ENCODE data around the gene KCNK17. TPM values are rescaled to one million over a fixed set of nuclear protein-coding genes. Genes with fewer than 3 reads are reported as not detected.

KCNK17 gene
- total RNA-seq, 2 donors from 2014 or later: 0.51 to 0.64 TPM

DNA sequence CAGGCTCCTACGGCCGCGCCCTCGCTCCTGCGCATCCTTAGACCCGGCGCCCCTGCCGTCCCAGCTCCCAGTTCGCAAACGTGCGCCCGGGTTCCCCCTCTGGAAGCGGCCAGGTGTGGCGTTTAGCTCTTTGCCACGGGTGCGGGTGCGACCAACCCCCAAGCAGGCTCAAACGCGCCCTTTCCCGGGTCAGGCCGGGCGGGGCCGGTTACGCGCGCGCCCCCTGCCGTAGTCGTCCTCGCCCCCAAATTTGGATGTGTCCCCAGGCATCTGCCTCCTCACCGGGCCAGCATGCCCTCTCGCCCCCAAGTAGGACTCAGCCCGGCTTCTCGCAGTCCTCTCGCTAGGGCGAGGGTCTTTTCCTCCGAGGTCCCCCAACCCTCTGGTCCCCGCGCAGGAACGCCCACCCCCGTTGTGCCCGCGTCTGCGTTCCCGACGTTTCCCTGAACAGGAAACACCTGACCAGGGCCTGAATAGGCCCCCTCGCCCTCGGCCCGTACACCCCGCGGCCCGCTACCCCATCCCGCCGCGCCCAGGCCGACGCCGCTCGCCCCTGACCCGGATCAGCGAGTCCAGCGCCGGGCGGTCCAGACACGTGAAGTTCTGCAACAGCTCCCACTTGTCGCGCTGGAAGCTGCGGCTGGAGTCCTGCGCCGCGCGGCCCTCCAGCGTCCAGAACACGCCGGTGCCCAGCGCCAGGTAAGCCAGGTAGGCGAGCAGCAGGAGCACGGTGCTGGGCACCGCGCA lies 520 bp downstream of the KCNK17 start:
- intact Hi-C loops (cut with DNase I): no loop called here
- under 1% methylated on average over 62 of the region's 80 CpGs for WGBS
- H3K27me3 ChIP-seq (replicated peaks; ENCODE audit: insufficient read depth): peaks cover 9% of the 10 kb centered on the region

DNA sequence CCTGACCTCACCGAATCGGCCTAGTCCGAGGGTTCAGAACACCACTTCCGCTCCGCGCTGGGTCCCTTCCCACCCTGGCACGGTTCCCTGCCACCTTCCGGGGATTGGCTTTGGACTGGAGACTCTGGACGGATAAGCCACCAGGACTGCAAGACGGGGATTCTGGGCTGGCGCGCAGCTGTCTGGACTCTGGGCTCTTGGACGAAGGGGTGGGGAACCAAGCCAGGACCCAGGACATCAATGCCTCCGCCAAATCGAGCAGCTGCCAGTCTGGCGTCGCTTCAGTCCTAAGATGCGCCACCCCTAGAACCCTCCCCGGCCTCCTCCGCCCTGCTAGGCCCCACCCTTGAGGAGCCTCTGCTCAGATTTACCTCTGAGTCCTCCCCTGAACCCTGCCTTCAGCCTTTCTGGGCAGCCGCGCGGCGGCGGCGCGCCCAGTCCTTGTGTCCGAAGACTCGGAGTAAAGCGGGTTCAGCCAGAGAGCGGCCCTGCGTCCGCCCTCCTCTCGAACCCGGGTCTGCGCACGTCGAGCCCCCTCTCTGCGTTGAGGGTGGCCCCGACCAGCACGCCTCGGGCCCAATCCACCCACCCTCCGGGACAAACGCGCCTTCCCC lies 1.2 kb downstream of the KCNK17 start:
- Histone ChIP-seq H3K4me3 (peak overlapping the region; percentile 13 to 20), H3K9me3 (no peaks in the 10 kb centered on the region), H3K36me3 (no peaks in the 10 kb centered on the region), H3K27me3 (replicated peaks; ENCODE audit: insufficient read depth) (peaks cover 9% of the 10 kb centered on the region), H3K4me1 (replicated peaks) (peaks cover 4% of the 10 kb centered on the region), H3K27ac (no peak overlapping the region)
- WGBS: 13% methylated on average over 45 of the region's 45 CpGs
- TF ChIP-seq POLR2A (IDR thresholded peaks at IDR 0.05): no peak
- TF ChIP-seq, protein P1, sequence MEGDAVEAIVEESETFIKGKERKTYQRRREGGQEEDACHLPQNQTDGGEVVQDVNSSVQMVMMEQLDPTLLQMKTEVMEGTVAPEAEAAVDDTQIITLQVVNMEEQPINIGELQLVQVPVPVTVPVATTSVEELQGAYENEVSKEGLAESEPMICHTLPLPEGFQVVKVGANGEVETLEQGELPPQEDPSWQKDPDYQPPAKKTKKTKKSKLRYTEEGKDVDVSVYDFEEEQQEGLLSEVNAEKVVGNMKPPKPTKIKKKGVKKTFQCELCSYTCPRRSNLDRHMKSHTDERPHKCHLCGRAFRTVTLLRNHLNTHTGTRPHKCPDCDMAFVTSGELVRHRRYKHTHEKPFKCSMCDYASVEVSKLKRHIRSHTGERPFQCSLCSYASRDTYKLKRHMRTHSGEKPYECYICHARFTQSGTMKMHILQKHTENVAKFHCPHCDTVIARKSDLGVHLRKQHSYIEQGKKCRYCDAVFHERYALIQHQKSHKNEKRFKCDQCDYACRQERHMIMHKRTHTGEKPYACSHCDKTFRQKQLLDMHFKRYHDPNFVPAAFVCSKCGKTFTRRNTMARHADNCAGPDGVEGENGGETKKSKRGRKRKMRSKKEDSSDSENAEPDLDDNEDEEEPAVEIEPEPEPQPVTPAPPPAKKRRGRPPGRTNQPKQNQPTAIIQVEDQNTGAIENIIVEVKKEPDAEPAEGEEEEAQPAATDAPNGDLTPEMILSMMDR (IDR thresholded peaks at IDR 0.05): no peak
- TF ChIP-seq POLR2AphosphoS5 (IDR thresholded peaks at IDR 0.05): no peak
- intact Hi-C loops (cut with DNase I): no loop called here
- DNase-seq (ENCODE audit: low spot score): no peak

More for the DNA sequence above, 520 bp downstream of the KCNK17 start:
- no peaks in the 10 kb centered on the region for H3K9me3 ChIP-seq
- H3K4me3 ChIP-seq: peak overlapping the region; percentile 13 to 20
- H3K27ac ChIP-seq: no peak overlapping the region
- TF ChIP-seq, protein P1 (IDR thresholded peaks at IDR 0.05): no peak
- TF ChIP-seq POLR2AphosphoS5 (IDR thresholded peaks at IDR 0.05) (no peak), POLR2A (IDR thresholded peaks at IDR 0.05) (no peak)
- DNase-seq (ENCODE audit: low spot score): no peak
- H3K4me1 ChIP-seq (replicated peaks): peaks cover 4% of the 10 kb centered on the region
- no peaks in the 10 kb centered on the region for H3K36me3 ChIP-seq

DNA sequence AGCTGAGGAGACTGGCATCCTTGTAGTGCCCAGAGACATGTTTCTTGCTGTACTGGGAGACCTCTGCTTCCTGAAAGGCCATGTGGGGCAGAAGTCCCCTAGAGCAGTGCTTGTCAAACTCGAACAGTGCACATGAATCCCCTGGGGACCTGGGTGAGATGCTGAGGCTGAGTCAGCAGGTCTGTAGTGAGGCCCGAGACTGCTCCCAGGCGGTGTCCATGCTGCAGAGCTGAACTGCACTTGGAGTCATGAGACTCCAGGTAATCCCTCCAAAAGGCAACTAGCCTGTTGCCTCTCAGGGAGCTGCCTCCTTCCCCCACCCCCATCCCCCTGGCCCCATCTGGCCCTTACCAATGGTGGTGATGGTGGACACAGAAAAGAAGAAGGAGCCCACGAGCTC lies 3.7 kb downstream of the KCNK17 start:
- Histone ChIP-seq H3K27ac (no peak overlapping the region), H3K36me3 (no peaks in the 10 kb centered on the region), H3K4me1 (replicated peaks) (peaks cover 4% of the 10 kb centered on the region), H3K27me3 (replicated peaks; ENCODE audit: insufficient read depth) (peaks cover 9% of the 10 kb centered on the region), H3K4me3 (no peak overlapping the region), H3K9me3 (no peaks in the 10 kb centered on the region)
- intact Hi-C loops (cut with DNase I): no loop called here
- no peak for TF ChIP-seq POLR2A (IDR thresholded peaks at IDR 0.05)
- TF ChIP-seq, protein P1 (IDR thresholded peaks at IDR 0.05): no peak
- TF ChIP-seq POLR2AphosphoS5 (IDR thresholded peaks at IDR 0.05): no peak
- DNase-seq (ENCODE audit: low spot score): no peak
- 74% methylated on average over 4 of the region's 4 CpGs for WGBS

DNA sequence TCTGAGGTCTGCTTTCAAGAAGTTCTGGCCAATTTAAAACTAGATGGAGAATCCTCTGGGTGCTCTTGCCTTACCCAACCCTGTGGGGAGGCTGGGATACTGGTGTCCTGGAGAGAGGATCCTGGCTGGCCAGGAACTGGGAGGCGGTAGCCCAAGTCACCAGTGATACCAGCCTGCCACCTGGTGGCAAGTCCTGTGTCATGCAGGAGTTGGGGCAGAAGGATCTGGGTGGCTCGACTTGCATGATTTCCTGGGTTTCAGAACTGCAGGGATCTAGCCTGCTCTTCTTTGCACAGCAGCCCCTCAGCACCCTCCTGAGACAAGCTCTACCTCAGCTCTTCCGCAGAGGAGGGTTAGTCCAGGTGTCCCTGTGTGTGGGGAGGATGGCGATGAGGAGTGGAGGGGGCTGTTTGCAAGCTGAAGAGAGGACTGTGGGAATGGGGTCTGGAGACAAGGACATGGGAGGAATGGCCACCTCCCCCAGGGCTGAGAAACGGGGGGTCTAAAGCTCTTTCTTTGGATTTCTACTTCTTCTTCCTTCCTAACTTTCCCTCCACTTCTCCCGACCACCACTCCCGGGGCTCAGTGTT lies 4.2 kb downstream of the KCNK17 start:
- DNase-seq (ENCODE audit: low spot score): peak; percentile 72
- peaks cover 9% of the 10 kb centered on the region for H3K27me3 ChIP-seq (replicated peaks; ENCODE audit: insufficient read depth)
- no peak for TF ChIP-seq POLR2AphosphoS5 (IDR thresholded peaks at IDR 0.05)
- no peak for TF ChIP-seq POLR2A (IDR thresholded peaks at IDR 0.05)
- TF ChIP-seq, protein P1 (IDR thresholded peaks at IDR 0.05): peak; percentile 64 to 92 (median 87)
- H3K4me3 ChIP-seq: no peak overlapping the region
- no peaks in the 10 kb centered on the region for H3K36me3 ChIP-seq
- no peak overlapping the region for H3K27ac ChIP-seq
- peaks cover 4% of the 10 kb centered on the region for H3K4me1 ChIP-seq (replicated peaks)
- H3K9me3 ChIP-seq: no peaks in the 10 kb centered on the region
- 44% methylated on average over 7 of the region's 7 CpGs for WGBS
- intact Hi-C loops (cut with DNase I): loop anchor here (10.0 kb wide), 1 partner anchor 225 kb away; no protein-coding TSS in a partner anchor
